ENCODE measurements around the gene MYOCD.

The MYOCD gene

GRCh38 chr17:12644623-12645022 is 21.1 kb upstream of the MYOCD start:
- no peak overlapping the region for H3K9ac ChIP-seq (ENCODE audit: low read length)
- no peaks in the 10 kb centered on the region for H3K9me3 ChIP-seq (ENCODE audit: low read length)
- no peaks in the 10 kb centered on the region for H3K4me1 ChIP-seq (ENCODE audit: insufficient read depth, low read length, severe bottlenecking)
- H3K36me3 ChIP-seq (ENCODE audit: insufficient read depth, low read length): no peaks in the 10 kb centered on the region
- no peak overlapping the region for H3K27ac ChIP-seq (ENCODE audit: low read depth, low read length, poor library complexity, severe bottlenecking)
- no peaks in the 10 kb centered on the region for H4K20me1 ChIP-seq (ENCODE audit: insufficient read depth, low read length)
- no peak overlapping the region for H3K4me2 ChIP-seq (ENCODE audit: low read length)
- no peak overlapping the region for H2AFZ ChIP-seq (ENCODE audit: low read length)
- no peak for TF ChIP-seq EZH2 (IDR thresholded peaks at IDR 0.05; ENCODE audit: borderline replicate concordance, low read length)
- no peak for TF ChIP-seq CTCF (IDR thresholded peaks at IDR 0.05; ENCODE audit: low read length)
- H3K4me3 ChIP-seq (ENCODE audit: low read depth, low read length, poor library complexity, severe bottlenecking): no peak overlapping the region
- H3F3A ChIP-seq (ENCODE audit: insufficient read depth, low read length): no peaks in the 10 kb centered on the region
- no peaks in the 10 kb centered on the region for H3K9me2 ChIP-seq (ENCODE audit: low read depth, low read length)
- no peaks in the 10 kb centered on the region for H3K79me2 ChIP-seq (ENCODE audit: insufficient read depth, low read length)
- no peaks in the 10 kb centered on the region for H3K27me3 ChIP-seq (ENCODE audit: insufficient read depth, low read length)

- Histone ChIP-seq H3K79me2 (ENCODE audit: insufficient read depth, low read length) (no peaks in the 10 kb centered on the region), H3K27me3 (ENCODE audit: insufficient read depth, low read length) (no peaks in the 10 kb centered on the region), H3K4me1 (ENCODE audit: insufficient read depth, low read length, severe bottlenecking) (no peaks in the 10 kb centered on the region)
Observed at GRCh38 chr17:12646761-12647422, 18.8 kb upstream of the MYOCD start.

GRCh38 chr17:12648498-12648897 is 17.2 kb upstream of the MYOCD start:
- Histone ChIP-seq H4K20me1 (ENCODE audit: insufficient read depth, low read length) (no peaks in the 10 kb centered on the region), H3K9me2 (ENCODE audit: low read depth, low read length) (no peaks in the 10 kb centered on the region), H3K36me3 (ENCODE audit: insufficient read depth, low read length) (no peaks in the 10 kb centered on the region), H2AFZ (ENCODE audit: low read length) (no peak overlapping the region), H3K79me2 (ENCODE audit: insufficient read depth, low read length) (no peaks in the 10 kb centered on the region), H3K9me3 (ENCODE audit: low read length) (no peaks in the 10 kb centered on the region), H3K4me2 (ENCODE audit: low read length) (no peak overlapping the region), H3F3A (ENCODE audit: insufficient read depth, low read length) (no peaks in the 10 kb centered on the region), H3K27me3 (ENCODE audit: insufficient read depth, low read length) (no peaks in the 10 kb centered on the region), H3K4me1 (ENCODE audit: insufficient read depth, low read length, severe bottlenecking) (no peaks in the 10 kb centered on the region), H3K27ac (ENCODE audit: low read depth, low read length, poor library complexity, severe bottlenecking) (no peak overlapping the region), H3K9ac (ENCODE audit: low read length) (no peak overlapping the region), H3K4me3 (ENCODE audit: low read depth, low read length, poor library complexity, severe bottlenecking) (no peak overlapping the region)
- TF ChIP-seq CTCF (IDR thresholded peaks at IDR 0.05; ENCODE audit: low read length): no peak
- TF ChIP-seq EZH2 (IDR thresholded peaks at IDR 0.05; ENCODE audit: borderline replicate concordance, low read length): no peak

More at GRCh38 chr17:12646761-12647422, 18.8 kb upstream of the MYOCD start:
- Histone ChIP-seq H3K9me3 (ENCODE audit: low read length) (no peaks in the 10 kb centered on the region), H3K9me2 (ENCODE audit: low read depth, low read length) (no peaks in the 10 kb centered on the region), H3F3A (ENCODE audit: insufficient read depth, low read length) (no peaks in the 10 kb centered on the region), H4K20me1 (ENCODE audit: insufficient read depth, low read length) (no peaks in the 10 kb centered on the region), H3K4me3 (ENCODE audit: low read depth, low read length, poor library complexity, severe bottlenecking) (no peak overlapping the region), H3K4me2 (ENCODE audit: low read length) (no peak overlapping the region), H3K36me3 (ENCODE audit: insufficient read depth, low read length) (no peaks in the 10 kb centered on the region), H3K9ac (ENCODE audit: low read length) (no peak overlapping the region), H2AFZ (ENCODE audit: low read length) (no peak overlapping the region), H3K27ac (ENCODE audit: low read depth, low read length, poor library complexity, severe bottlenecking) (no peak overlapping the region)
- TF ChIP-seq CTCF (IDR thresholded peaks at IDR 0.05; ENCODE audit: low read length) (no peak), EZH2 (IDR thresholded peaks at IDR 0.05; ENCODE audit: borderline replicate concordance, low read length) (no peak)

All from OCI-LY1 (cell line).